Ishikawa (cell line): ENCODE results near the gene WAS.

Source experiments
- CEBPB ChIP-seq: IDR thresholded peaks from 2 replicates; pipeline ENCODE4 v1.6.1; 2012
- CREB1 ChIP-seq: IDR thresholded peaks from 2 replicates; pipeline ENCODE4 v1.6.1; 2012; ENCODE audit warnings: low read depth
- EGR1 ChIP-seq: IDR thresholded peaks from 2 replicates; pipeline ENCODE4 v1.6.1; 2012
- EP300 ChIP-seq: IDR thresholded peaks from 2 replicates; pipeline ENCODE4 v1.6.1; 2012; ENCODE audit warnings: borderline replicate concordance
- MAX ChIP-seq: IDR thresholded peaks from 2 replicates; pipeline ENCODE4 v1.6.1; 2012
- RAD21 ChIP-seq: IDR thresholded peaks from 2 replicates; pipeline ENCODE4 v1.6.1; 2012; ENCODE audit warnings: low read depth
- REST ChIP-seq: IDR thresholded peaks from 2 replicates; pipeline ENCODE4 v1.6.1; 2012; ENCODE audit warnings: low read depth, mild to moderate bottlenecking
- TCF12 ChIP-seq: IDR thresholded peaks from 2 replicates; pipeline ENCODE4 v1.6.1; 2012; ENCODE audit warnings: low read depth
- USF1 ChIP-seq: IDR thresholded peaks from 2 replicates; pipeline ENCODE4 v1.6.1; 2012
- YY1 ChIP-seq: IDR thresholded peaks from 2 replicates; pipeline ENCODE4 v1.6.1; 2012; ENCODE audit warnings: low read depth
- ZBTB7A ChIP-seq: IDR thresholded peaks from 2 replicates; pipeline ENCODE4 v1.6.1; 2012; ENCODE audit warnings: low read depth

- no peak for TF ChIP-seq EP300
- TF ChIP-seq CREB1: no peak
- no peak for TF ChIP-seq MAX
- no peak for TF ChIP-seq YY1
- TF ChIP-seq ZBTB7A: no peak
- no peak for TF ChIP-seq RAD21
- TF ChIP-seq EGR1: no peak
- no peak for TF ChIP-seq TCF12
- no peak for TF ChIP-seq REST
- TF ChIP-seq CEBPB: no peak
- TF ChIP-seq USF1: no peak
Observed at GRCh38 chrX:48711162-48711928, 27.7 kb downstream of the WAS start.
